Measurements from ENCODE around the gene INF2.

Gene INF2

GRCh38 chr14:104644091-104644635, 45.3 kb upstream of the INF2 start:
- H3K27ac ChIP-seq (replicated peaks) = no peak overlapping the region
- no peak overlapping the region for H3K4me3 ChIP-seq (replicated peaks; ENCODE audit: insufficient read depth, low read length)
- no peak for TF ChIP-seq SPI1 (IDR thresholded peaks at IDR 0.05; ENCODE audit: borderline replicate concordance, low read depth)
- TF ChIP-seq CTCF (IDR thresholded peaks at IDR 0.05; ENCODE audit: insufficient read depth, low read length) = no peak
- TF ChIP-seq GABPA (IDR thresholded peaks at IDR 0.05; ENCODE audit: low read depth) = no peak
- no peak for TF ChIP-seq REST (IDR thresholded peaks at IDR 0.05; ENCODE audit: insufficient replicate concordance, low read depth)
- TF ChIP-seq POLR2AphosphoS5 (IDR thresholded peaks at IDR 0.05; ENCODE audit: low read depth) = no peak
- H3K27me3 ChIP-seq (ENCODE audit: insufficient read depth, poor library complexity, severe bottlenecking) = no peaks in the 10 kb centered on the region
- DNase-seq (ENCODE audit: low read depth in 1 of 2, low spot score in 1 of 2) = no peak

- Histone ChIP-seq H3K4me3 (replicated peaks; ENCODE audit: insufficient read depth, low read length) (no peak overlapping the region), H3K27ac (replicated peaks) (no peak overlapping the region), H3K27me3 (ENCODE audit: insufficient read depth, poor library complexity, severe bottlenecking) (no peaks in the 10 kb centered on the region)
- no peak for DNase-seq (ENCODE audit: low read depth in 1 of 2, low spot score in 1 of 2)
- TF ChIP-seq POLR2AphosphoS5 (IDR thresholded peaks at IDR 0.05; ENCODE audit: low read depth) (no peak), REST (IDR thresholded peaks at IDR 0.05; ENCODE audit: insufficient replicate concordance, low read depth) (no peak), SPI1 (IDR thresholded peaks at IDR 0.05; ENCODE audit: borderline replicate concordance, low read depth) (no peak)
These were observed 44.6 kb upstream of the INF2 start for GRCh38 chr14:104644656-104645378.

- no peak for DNase-seq (ENCODE audit: low read depth in 1 of 2, low spot score in 1 of 2)
- H3K27ac ChIP-seq (replicated peaks) = no peak overlapping the region
- TF ChIP-seq CTCF (IDR thresholded peaks at IDR 0.05; ENCODE audit: insufficient read depth, low read length) (no peak), SPI1 (IDR thresholded peaks at IDR 0.05; ENCODE audit: borderline replicate concordance, low read depth) (no peak), REST (IDR thresholded peaks at IDR 0.05; ENCODE audit: insufficient replicate concordance, low read depth) (no peak), GABPA (IDR thresholded peaks at IDR 0.05; ENCODE audit: low read depth) (no peak)
- no peaks in the 10 kb centered on the region for H3K27me3 ChIP-seq (ENCODE audit: insufficient read depth, poor library complexity, severe bottlenecking)
- no peak overlapping the region for H3K4me3 ChIP-seq (replicated peaks; ENCODE audit: insufficient read depth, low read length)
These were observed 41.9 kb upstream of the INF2 start for GRCh38 chr14:104647467-104648043.
